Right lobe of liver (tissue), 6 donors: ENCODE results near the gene ACAP3. TPM values are rescaled to one million over a fixed set of nuclear protein-coding genes. Genes with fewer than 3 reads are reported as not detected.
A peak's percentile ranks its signal among the peaks of the same experiment; 100 is the strongest.

Experiments used
- ATAC-seq, 4 donors: fragments of 200-7000 bp; cut with Tn5 transposase; one replicate each; pipeline ENCODE4 v1.9.1; 2020; ENCODE audit warnings: mild to moderate bottlenecking in 4 of 4, moderate library complexity in 4 of 4
- DNase-seq, 3 donors: peaks; one replicate each; pipeline ENCODE4 v3.0.0-alpha.2; 2020
- H3K27ac ChIP-seq, 3 donors: fragments of 200-600 bp; one replicate each; pipeline ENCODE4 v1.8.0; 2022
- H3K27me3 ChIP-seq, 2 donors: fragments of 200-600 bp; one replicate each; pipeline ENCODE4 v1.8.0; 2022
- H3K36me3 ChIP-seq, 4 donors: fragments of 200-600 bp; sonication (generic) in 1 of 4; one replicate each; pipeline versions ENCODE4 v1.5.1 to v1.8.0; 2017 to 2022; ENCODE audit warnings: control low read depth in 1 of 4
- H3K4me1 ChIP-seq, 4 donors: fragments of 200-600 bp; sonication (generic) in 1 of 4; one replicate each; pipeline versions ENCODE4 v1.5.1 to v1.8.0; 2017 to 2022; ENCODE audit warnings: control low read depth in 1 of 4
- H3K4me3 ChIP-seq, 3 donors: fragments of 200-600 bp; one replicate each; pipeline ENCODE4 v1.8.0; 2022
- H3K9me3 ChIP-seq, 4 donors: fragments of 200-600 bp; sonication (generic) in 1 of 4; one replicate each; pipeline versions ENCODE4 v1.5.1 to v1.8.0; 2017 to 2022; ENCODE audit warnings: control low read depth in 1 of 4
- CTCF ChIP-seq, 4 donors: fragments of 200-600 bp in 3 of 4; fragments of 450-650 bp in 1 of 4; IDR thresholded peaks; one replicate each; pipeline versions ENCODE4 v1.5.1 to v1.8.0; 2016 to 2022; ENCODE audit warnings: antibody characterized with exemption in 4 of 4, mild to moderate bottlenecking in 2 of 4
- POLR2A ChIP-seq: fragments of 450-650 bp; IDR thresholded peaks from one replicate; pipeline ENCODE4 v1.6.1; 2017; ENCODE audit warnings: antibody characterized with exemption, mild to moderate bottlenecking
- WGBS: methylation state at CpG from one replicate; pipeline ENCODE4 v1.1.6; 2018; ENCODE audit warnings: low coverage, low lambda C conversion rate; ENCODE audit not compliant: insufficient coverage; ENCODE audit errors: missing lambda C conversion rate; 5-methylcytosine and 5-hydroxymethylcytosine counted together
- intact Hi-C, 2 donors: fragments of 100-400 bp; cut with DNase I; formaldehyde crosslinking; loops; one replicate each; pipeline versions ENCODE4 v1.11.2 to v1.14.1; 2022
- total RNA-seq, 6 experiments: library from RNA; depleted of rRNA in 2 of 6; stranded (reverse); fragments of >200 nt in 2 of 6; fragmentation: NEBNext Ultra II Directional in 3 of 6; extraction: Animal tissue kit (Norgen Biotek cat#: 25700) in 3 of 6; gene quantifications; one replicate each; pipeline versions ENCODE4 v1.1.0 to v1.2.4, GENCODE V29; 2016 to 2023
- donor health status: DM: no; HTN: yes; CAD: no.
- donor health status: DM: no; HTN: no; CAD: no.
- donor health status: DM: no; HTN: no; CAD: no.
- donor health status: DM: no; HTN: yes; CAD: no.
- donor health status: DM: no; HTN: yes; CAD: no.

The ACAP3 gene
- total RNA-seq, 6 experiments from 2014 or later, result 20.1 to 28.0 (median 22.0) TPM

- DNase-seq, result peak in 1 of 3 donors; percentile 47
- Histone ChIP-seq H3K27me3 (no peaks in the 10 kb centered on the region), H3K9me3 (no peaks in the 10 kb centered on the region), H3K36me3 (no peaks in the 10 kb centered on the region), H3K4me1 (no peaks in the 10 kb centered on the region), H3K27ac (no peak overlapping the region), H3K4me3 (no peak overlapping the region)
- ATAC-seq, result peak in 2 of 4 donors; percentile 9 to 19
- no peak for TF ChIP-seq POLR2A
- TF ChIP-seq CTCF (IDR thresholded peaks at IDR 0.05), result no peak
- 60% methylated on average over 1 of the region's 25 CpGs for WGBS
- intact Hi-C loops, result loop anchor here in 1 of 2 donors (10.0 kb wide), 1 partner anchor 47 kb away; no protein-coding TSS in a partner anchor
These were observed 60.3 kb downstream of the ACAP3 start for GRCh38 chr1:1247341-1247913.

- Histone ChIP-seq H3K4me1 (no peaks in the 10 kb centered on the region), H3K27ac (no peak within 1 kb of the TSS), H3K4me3 (no peak within 1 kb of the TSS), H3K36me3 (no peaks in the 10 kb centered on the region), H3K27me3 (no peaks in the 10 kb centered on the region), H3K9me3 (no peaks in the 10 kb centered on the region)
- DNase-seq, result peak in 1 of 3 donors; percentile 48
- TF ChIP-seq POLR2A (no peak), CTCF (IDR thresholded peaks at IDR 0.05) (no peak)
- intact Hi-C loops, result loop anchor here in 1 of 2 donors (10.0 kb wide), 1 partner anchor 48 kb away; no protein-coding TSS in a partner anchor
- peak in 2 of 4 donors; percentile 8 to 28 for ATAC-seq
- 0% methylated on average over 1 of the region's 74 CpGs for WGBS
These were observed 61.0 kb downstream of the ACAP3 start, which contains the start of gene C1QTNF12 for GRCh38 chr1:1246577-1247340. Gene C1QTNF12, minus strand, starts transcription at chr1:1246722. Its CDS starts 32 bp downstream, at chr1:1246690.

GRCh38 chr1:1245817-1246576 is 61.7 kb downstream of the ACAP3 start:
- H3K4me3 ChIP-seq, result no peak overlapping the region
- no peak for TF ChIP-seq CTCF (IDR thresholded peaks at IDR 0.05)
- no peak for TF ChIP-seq POLR2A
- intact Hi-C loops, result loop anchor here in 1 of 2 donors (10.0 kb wide), 1 partner anchor 49 kb away; no protein-coding TSS in a partner anchor
- ATAC-seq, result no peak
- 0% methylated on average over 1 of the region's 45 CpGs for WGBS
- DNase-seq, result peak in 1 of 3 donors; percentile 49
- H3K9me3 ChIP-seq, result no peaks in the 10 kb centered on the region
- no peaks in the 10 kb centered on the region for H3K4me1 ChIP-seq
- H3K36me3 ChIP-seq, result no peaks in the 10 kb centered on the region
- no peaks in the 10 kb centered on the region for H3K27me3 ChIP-seq
- no peak overlapping the region for H3K27ac ChIP-seq

GRCh38 chr1:1245178-1245816 is 62.4 kb downstream of the ACAP3 start:
- Histone ChIP-seq H3K27ac (no peak overlapping the region), H3K4me1 (no peaks in the 10 kb centered on the region), H3K9me3 (no peaks in the 10 kb centered on the region), H3K4me3 (no peak overlapping the region), H3K27me3 (no peaks in the 10 kb centered on the region), H3K36me3 (no peaks in the 10 kb centered on the region)
- peak in 1 of 3 donors; percentile 49 for DNase-seq
- no peak for ATAC-seq
- intact Hi-C loops, result loop anchor here in 1 of 2 donors (10.0 kb wide), 1 partner anchor 50 kb away; no protein-coding TSS in a partner anchor
- TF ChIP-seq CTCF (IDR thresholded peaks at IDR 0.05), result no peak
- no peak for TF ChIP-seq POLR2A
- 86% methylated on average over 6 of the region's 23 CpGs for WGBS
